Liver (tissue), 3 donors: Measurements from ENCODE around the gene LRP5.

Source experiments
- EGR1 ChIP-seq, 2 donors: IDR thresholded peaks; 2 replicates each; pipeline ENCODE4 v1.6.1; 2016 to 2018; ENCODE audit warnings: antibody characterized with exemption in 2 of 2, low read depth in 2 of 2
- FOXA1 ChIP-seq: IDR thresholded peaks from 2 replicates; pipeline ENCODE4 v1.6.1; 2016; ENCODE audit warnings: antibody characterized with exemption
- GABPA ChIP-seq, 2 donors: IDR thresholded peaks in 1 of 2; conservative IDR thresholded peaks in 1 of 2; 2 replicates each; pipeline ENCODE4 v1.6.1; 2016; ENCODE audit warnings: antibody characterized with exemption in 2 of 2, mild to moderate bottlenecking in 1 of 2, moderate library complexity in 1 of 2
- HNF4A ChIP-seq, 2 donors: conservative IDR thresholded peaks; 2 replicates each; pipeline ENCODE4 v1.6.1; 2016; ENCODE audit warnings: antibody characterized with exemption in 2 of 2, mild to moderate bottlenecking in 2 of 2
- JUND ChIP-seq, 2 donors: IDR thresholded peaks; 2 replicates each; pipeline ENCODE4 v1.6.1; 2016; ENCODE audit warnings: antibody characterized with exemption in 2 of 2
- RAD21 ChIP-seq, 2 donors: IDR thresholded peaks; 2 replicates each; pipeline ENCODE4 v1.6.1; 2016; ENCODE audit warnings: antibody characterized with exemption in 2 of 2, mild to moderate bottlenecking in 2 of 2
- SP1 ChIP-seq: IDR thresholded peaks from 2 replicates; pipeline ENCODE4 v1.6.1; 2018; ENCODE audit warnings: antibody characterized with exemption, mild to moderate bottlenecking
- TAF1 ChIP-seq: conservative IDR thresholded peaks from 2 replicates; pipeline ENCODE4 v1.6.1; 2016; ENCODE audit warnings: antibody characterized with exemption, mild to moderate bottlenecking
- YY1 ChIP-seq: IDR thresholded peaks from 2 replicates; pipeline ENCODE4 v1.6.1; 2016; ENCODE audit warnings: antibody characterized with exemption, mild to moderate bottlenecking
- TF ChIP-seq, protein P1 (sequence below): fragments of 150-350 bp; IDR thresholded peaks from 2 replicates; pipeline ENCODE4 v1.5.1; 2017; ENCODE audit warnings: improper control_type of control experiment, low read depth, low read length; ENCODE audit not compliant: missing input control
- TF ChIP-seq, protein P2 (sequence below): IDR thresholded peaks from 2 replicates; pipeline ENCODE4 v1.6.1; 2016; ENCODE audit warnings: antibody characterized with exemption
- TF ChIP-seq, protein P3 (sequence below): IDR thresholded peaks from 2 replicates; pipeline ENCODE4 v1.6.1; 2016; ENCODE audit warnings: antibody characterized with exemption
- TF ChIP-seq, protein P4 (sequence below): IDR thresholded peaks from 2 replicates; pipeline ENCODE4 v1.6.1; 2016; ENCODE audit warnings: antibody characterized with exemption
- donor health status: healthy.
- donor health status: healthy.

DNA sequence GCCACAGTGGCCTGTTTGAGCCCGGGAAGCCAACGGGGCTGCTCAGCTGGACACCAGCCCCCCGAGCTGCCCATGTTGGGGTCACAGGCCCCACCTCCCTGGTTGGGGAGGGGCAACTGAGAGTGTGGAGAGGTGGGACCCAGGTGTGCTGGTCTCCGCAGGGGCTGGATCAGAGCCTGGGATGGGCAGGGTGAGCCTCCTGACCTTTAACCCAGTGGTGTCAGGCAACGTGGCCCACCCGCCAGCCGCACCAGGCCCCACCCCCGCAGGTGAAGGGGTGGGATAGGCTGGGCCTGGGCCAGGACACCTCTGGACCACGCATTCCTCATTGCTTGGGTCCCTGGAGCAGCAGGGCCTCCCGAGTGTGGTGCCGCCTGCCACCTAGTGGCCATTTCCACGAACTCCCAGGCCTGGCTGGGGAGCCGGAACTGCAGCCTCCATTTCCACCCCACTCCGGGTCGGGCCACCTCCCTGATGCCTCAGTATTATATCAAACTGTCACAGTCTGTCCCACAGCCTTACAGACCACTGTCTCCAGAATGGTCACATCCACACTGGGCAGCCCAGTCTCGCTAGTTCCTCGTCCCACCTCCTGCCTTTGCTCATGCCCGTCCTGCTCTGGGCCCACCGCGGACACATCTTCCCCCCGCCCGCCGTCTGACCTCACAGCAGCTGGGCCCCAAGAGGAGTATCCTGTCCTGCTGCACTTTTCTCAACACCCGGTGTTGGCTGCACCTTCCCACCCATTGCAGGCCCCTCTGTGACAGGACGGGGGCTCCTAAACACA, 134.8 kb downstream of the LRP5 start:
- TF ChIP-seq, protein P1, sequence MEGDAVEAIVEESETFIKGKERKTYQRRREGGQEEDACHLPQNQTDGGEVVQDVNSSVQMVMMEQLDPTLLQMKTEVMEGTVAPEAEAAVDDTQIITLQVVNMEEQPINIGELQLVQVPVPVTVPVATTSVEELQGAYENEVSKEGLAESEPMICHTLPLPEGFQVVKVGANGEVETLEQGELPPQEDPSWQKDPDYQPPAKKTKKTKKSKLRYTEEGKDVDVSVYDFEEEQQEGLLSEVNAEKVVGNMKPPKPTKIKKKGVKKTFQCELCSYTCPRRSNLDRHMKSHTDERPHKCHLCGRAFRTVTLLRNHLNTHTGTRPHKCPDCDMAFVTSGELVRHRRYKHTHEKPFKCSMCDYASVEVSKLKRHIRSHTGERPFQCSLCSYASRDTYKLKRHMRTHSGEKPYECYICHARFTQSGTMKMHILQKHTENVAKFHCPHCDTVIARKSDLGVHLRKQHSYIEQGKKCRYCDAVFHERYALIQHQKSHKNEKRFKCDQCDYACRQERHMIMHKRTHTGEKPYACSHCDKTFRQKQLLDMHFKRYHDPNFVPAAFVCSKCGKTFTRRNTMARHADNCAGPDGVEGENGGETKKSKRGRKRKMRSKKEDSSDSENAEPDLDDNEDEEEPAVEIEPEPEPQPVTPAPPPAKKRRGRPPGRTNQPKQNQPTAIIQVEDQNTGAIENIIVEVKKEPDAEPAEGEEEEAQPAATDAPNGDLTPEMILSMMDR, result peak; percentile 94
- no peak for TF ChIP-seq TAF1
- no peak for TF ChIP-seq GABPA (IDR thresholded peaks at IDR 0.05 in 1 of 2, conservative IDR thresholded peaks at IDR 0.05 in 1 of 2)
- no peak for TF ChIP-seq SP1
- no peak for TF ChIP-seq HNF4A (conservative IDR thresholded peaks at IDR 0.05)
- TF ChIP-seq, protein P2, sequence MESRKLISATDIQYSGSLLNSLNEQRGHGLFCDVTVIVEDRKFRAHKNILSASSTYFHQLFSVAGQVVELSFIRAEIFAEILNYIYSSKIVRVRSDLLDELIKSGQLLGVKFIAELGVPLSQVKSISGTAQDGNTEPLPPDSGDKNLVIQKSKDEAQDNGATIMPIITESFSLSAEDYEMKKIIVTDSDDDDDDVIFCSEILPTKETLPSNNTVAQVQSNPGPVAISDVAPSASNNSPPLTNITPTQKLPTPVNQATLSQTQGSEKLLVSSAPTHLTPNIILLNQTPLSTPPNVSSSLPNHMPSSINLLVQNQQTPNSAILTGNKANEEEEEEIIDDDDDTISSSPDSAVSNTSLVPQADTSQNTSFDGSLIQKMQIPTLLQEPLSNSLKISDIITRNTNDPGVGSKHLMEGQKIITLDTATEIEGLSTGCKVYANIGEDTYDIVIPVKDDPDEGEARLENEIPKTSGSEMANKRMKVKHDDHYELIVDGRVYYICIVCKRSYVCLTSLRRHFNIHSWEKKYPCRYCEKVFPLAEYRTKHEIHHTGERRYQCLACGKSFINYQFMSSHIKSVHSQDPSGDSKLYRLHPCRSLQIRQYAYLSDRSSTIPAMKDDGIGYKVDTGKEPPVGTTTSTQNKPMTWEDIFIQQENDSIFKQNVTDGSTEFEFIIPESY, result no peak
- TF ChIP-seq FOXA1, result no peak
- no peak for TF ChIP-seq YY1
- TF ChIP-seq, protein P3, sequence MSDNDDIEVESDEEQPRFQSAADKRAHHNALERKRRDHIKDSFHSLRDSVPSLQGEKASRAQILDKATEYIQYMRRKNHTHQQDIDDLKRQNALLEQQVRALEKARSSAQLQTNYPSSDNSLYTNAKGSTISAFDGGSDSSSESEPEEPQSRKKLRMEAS, result no peak
- peak; percentile 85 to 92 for TF ChIP-seq RAD21 (IDR thresholded peaks at IDR 0.05)
- TF ChIP-seq, protein P4, sequence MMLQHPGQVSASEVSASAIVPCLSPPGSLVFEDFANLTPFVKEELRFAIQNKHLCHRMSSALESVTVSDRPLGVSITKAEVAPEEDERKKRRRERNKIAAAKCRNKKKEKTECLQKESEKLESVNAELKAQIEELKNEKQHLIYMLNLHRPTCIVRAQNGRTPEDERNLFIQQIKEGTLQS, result no peak
- TF ChIP-seq JUND (IDR thresholded peaks at IDR 0.05), result no peak
- no peak for TF ChIP-seq EGR1 (IDR thresholded peaks at IDR 0.05; ENCODE audit: low read depth in 2 of 2)
